GM18951 (cell line): Measurements from ENCODE around the gene KRTAP5-9.

Experiments used
- POLR2A ChIP-seq: IDR thresholded peaks from 4 replicates; pipeline ENCODE4 v1.6.1; 2011; ENCODE audit warnings: mild to moderate bottlenecking; ENCODE audit not compliant: insufficient read length, insufficient read depth; ENCODE audit errors: extremely low read depth
- in situ Hi-C: fragments of 300-500 bp; cut with MboI; formaldehyde crosslinking; loops from one replicate; pipeline ENCODE4 v1.12.0; 2022; ENCODE audit warnings: low sequenced_read_pairs, mixed read lengths, inconsistent platforms; ENCODE audit not compliant: unreplicated experiment

The KRTAP5-9 gene

DNA sequence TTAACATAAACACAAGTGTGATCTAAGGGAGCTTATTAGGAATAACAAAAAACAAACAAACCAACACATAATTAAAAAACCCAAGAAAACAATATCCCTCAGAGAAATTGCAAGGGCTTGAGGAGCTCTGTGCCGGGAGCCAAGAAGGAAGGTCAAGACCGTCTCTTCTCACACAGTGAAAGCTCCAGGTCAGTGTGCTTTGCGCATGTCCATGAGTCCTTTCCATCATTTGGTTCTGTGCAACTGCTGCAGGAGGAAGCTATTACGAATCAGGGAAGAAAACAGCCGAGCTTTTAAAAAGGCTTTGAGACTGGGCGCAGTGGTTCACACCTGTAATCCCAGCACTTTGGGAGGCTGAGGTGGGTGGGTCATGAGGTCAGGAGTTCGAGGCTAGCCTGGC, 5.8 kb upstream of the KRTAP5-9 start:
- in situ Hi-C loops, result no loop called here
- no peak for TF ChIP-seq POLR2A

GRCh38 chr11:71542879-71543777, 5.1 kb upstream of the KRTAP5-9 start:
- in situ Hi-C loops, result no loop called here
- TF ChIP-seq POLR2A, result no peak

GRCh38 chr11:71543866-71544265, 4.4 kb upstream of the KRTAP5-9 start:
- in situ Hi-C loops, result no loop called here
- TF ChIP-seq POLR2A, result no peak

GRCh38 chr11:71544525-71545214, 3.5 kb upstream of the KRTAP5-9 start:
- in situ Hi-C loops, result no loop called here
- TF ChIP-seq POLR2A, result no peak

DNA sequence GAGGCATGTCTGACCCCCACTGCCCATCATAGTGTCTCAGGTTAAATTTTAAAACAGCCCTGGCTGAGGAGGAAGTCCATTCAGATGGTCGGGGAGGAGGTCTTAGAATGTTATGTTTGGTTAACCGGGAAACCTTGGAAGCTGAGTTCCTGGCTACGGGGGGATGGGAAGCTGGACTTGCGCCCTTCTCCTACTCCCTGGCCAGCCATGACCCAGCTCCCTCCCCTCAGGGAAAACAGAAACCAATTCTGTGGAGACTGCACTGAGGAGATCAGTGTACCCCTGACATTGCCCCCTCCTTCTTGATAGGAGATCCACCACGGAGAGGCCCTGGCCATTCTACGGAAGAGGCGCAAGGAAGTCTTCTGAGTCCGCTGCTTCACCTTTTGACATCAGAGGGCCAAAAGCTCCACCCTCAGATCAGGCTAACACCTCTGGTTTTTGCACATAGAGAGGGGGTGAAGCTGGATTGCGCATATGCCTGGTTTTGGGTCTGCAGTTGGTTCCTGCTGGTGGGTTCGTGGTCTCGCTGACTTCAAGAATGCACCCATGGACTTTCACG, 2.7 kb upstream of the KRTAP5-9 start:
- in situ Hi-C loops, result no loop called here

DNA sequence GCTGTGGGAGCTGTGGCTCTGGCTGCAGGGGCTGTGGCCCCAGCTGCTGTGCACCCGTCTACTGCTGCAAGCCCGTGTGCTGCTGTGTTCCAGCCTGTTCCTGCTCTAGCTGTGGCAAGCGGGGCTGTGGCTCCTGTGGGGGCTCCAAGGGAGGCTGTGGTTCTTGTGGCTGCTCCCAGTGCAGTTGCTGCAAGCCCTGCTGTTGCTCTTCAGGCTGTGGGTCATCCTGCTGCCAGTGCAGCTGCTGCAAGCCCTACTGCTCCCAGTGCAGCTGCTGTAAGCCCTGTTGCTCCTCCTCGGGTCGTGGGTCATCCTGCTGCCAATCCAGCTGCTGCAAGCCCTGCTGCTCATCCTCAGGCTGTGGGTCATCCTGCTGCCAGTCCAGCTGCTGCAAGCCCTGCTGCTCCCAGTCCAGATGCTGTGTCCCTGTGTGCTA, 514 bp downstream of the KRTAP5-9 start:
- in situ Hi-C loops, result no loop called here
- TF ChIP-seq POLR2A, result no peak

More for the DNA sequence above, 2.7 kb upstream of the KRTAP5-9 start:
- TF ChIP-seq POLR2A, result no peak

- TF ChIP-seq POLR2A, result no peak
- in situ Hi-C loops, result no loop called here
Measured at GRCh38 chr11:71551711-71552110, 3.5 kb downstream of the KRTAP5-9 start.

- no peak for TF ChIP-seq POLR2A
- in situ Hi-C loops, result no loop called here
Measured at GRCh38 chr11:71554996-71555395, 6.8 kb downstream of the KRTAP5-9 start.

DNA sequence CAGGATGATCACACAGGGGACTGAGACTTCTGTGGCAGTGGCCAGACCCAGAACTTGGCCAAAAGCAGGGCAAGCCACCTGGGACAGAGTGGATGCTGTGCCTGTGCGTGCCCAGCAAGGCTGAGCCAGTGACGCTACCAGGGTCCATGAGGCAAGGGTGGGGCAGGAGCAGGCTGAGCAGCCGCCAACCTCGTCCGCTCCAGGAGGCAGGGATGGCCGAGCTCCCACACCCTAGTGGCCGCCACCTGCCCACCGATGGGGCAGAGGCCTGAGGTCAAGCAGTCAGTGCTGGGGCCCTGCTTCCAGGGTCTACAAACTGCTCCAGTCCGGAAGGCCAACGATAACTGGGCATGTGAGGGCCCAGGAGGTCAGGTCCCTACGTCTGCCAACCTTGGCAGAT, 7.3 kb downstream of the KRTAP5-9 start:
- in situ Hi-C loops, result no loop called here
- no peak for TF ChIP-seq POLR2A

GRCh38 chr11:71556018-71556417, 7.8 kb downstream of the KRTAP5-9 start:
- no peak for TF ChIP-seq POLR2A
- in situ Hi-C loops, result no loop called here

DNA sequence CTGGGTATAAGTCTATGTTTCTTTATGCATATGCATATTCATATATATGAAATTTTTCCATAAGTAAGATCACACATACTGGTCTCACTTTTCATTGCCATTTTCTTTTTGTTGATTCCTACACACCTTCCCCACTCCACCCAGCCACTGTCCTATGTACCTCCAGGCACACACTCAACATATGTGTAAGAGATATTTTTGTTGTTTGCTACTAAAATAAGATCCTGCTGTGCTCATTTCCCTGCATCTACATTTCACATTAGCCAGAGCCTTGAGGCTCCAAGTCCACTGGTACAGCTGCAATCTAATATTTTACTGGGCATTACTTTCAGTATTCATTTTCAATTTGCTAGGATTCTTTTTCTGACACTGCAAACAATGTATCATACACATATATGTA, 9.0 kb downstream of the KRTAP5-9 start:
- no peak for TF ChIP-seq POLR2A
- in situ Hi-C loops, result no loop called here

GRCh38 chr11:71558996-71559395, 10.8 kb downstream of the KRTAP5-9 start:
- in situ Hi-C loops, result no loop called here
- TF ChIP-seq POLR2A, result no peak

DNA sequence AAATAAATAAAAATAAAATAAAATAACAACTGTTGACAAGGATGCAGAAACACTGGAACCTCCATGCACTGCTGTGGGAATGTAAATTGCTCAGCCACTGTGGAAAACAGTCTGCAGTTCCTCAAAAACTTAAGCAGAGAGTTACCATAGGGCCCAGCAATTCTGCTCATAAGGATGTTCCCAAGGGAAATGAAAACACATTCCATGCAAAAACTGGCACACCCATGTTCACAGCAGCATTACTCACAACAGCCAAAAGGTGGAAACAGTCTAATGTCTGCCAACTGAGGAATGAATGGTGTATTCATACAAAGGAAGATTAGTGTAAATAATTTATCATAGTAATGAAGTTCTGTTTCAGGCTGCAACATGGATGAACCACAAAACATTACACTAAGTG, 13.9 kb downstream of the KRTAP5-9 start:
- TF ChIP-seq POLR2A, result no peak
- in situ Hi-C loops, result no loop called here

- no peak for TF ChIP-seq POLR2A
- in situ Hi-C loops, result no loop called here
Measured at GRCh38 chr11:71563406-71563805, 15.2 kb downstream of the KRTAP5-9 start.

GRCh38 chr11:71564430-71564829, 16.2 kb downstream of the KRTAP5-9 start:
- in situ Hi-C loops, result no loop called here
- TF ChIP-seq POLR2A, result no peak
